Activated CD8-positive, alpha-beta T cell treated with anti-CD3 and anti-CD28 coated beads, Interleukin-2, amount 10 ng/mL, durations not matched to agents 7 days and 5 days (primary cell): ENCODE measurements around the gene SPTBN1. TPM values are rescaled to one million over a fixed set of nuclear protein-coding genes. Genes with fewer than 3 reads are reported as not detected.
"Not testable (repeated sequence)": the region's sequence is repeated elsewhere in the genome, so short reads cannot be mapped to it uniquely, and the experiment has no call there.

ENCODE experiments used
- ATAC-seq: fragments of 150-1000 bp; cut with Tn5 transposase; one replicate; pipeline ENCODE4 v1.10.0; 2021; ENCODE audit warnings: moderate library complexity
- CTCF ChIA-PET: fragments of 350-600 bp; sonication (Branson Sonifier 250); formaldehyde crosslinking; loops from one replicate; lab custom pipeline; 2021; ENCODE audit warnings: antibody characterized with exemption; lab: Charles Lee
- POLR2A ChIA-PET: fragments of 350-600 bp; sonication (Branson Sonifier 250); formaldehyde crosslinking; loops from one replicate; lab custom pipeline; 2021; ENCODE audit warnings: antibody characterized with exemption; lab: Charles Lee
- DNase-seq: peaks from one replicate; pipeline ENCODE4 v3.0.0-alpha.2; 2020
- H3K27ac Mint-ChIP-seq: one replicate; pipeline ENCODE4 v1.8.0; 2021; ENCODE audit warnings: mild to moderate bottlenecking, mixed read lengths
- H3K27me3 Mint-ChIP-seq: one replicate; pipeline ENCODE4 v1.8.0; 2021; ENCODE audit warnings: low read depth, mixed read lengths
- H3K36me3 Mint-ChIP-seq: one replicate; pipeline ENCODE4 v1.8.0; 2021; ENCODE audit warnings: low read depth, mixed read lengths
- H3K4me1 Mint-ChIP-seq: one replicate; pipeline ENCODE4 v1.8.0; 2021; ENCODE audit warnings: low read depth, mixed read lengths
- H3K4me3 Mint-ChIP-seq: one replicate; pipeline ENCODE4 v1.8.0; 2021; ENCODE audit warnings: mild to moderate bottlenecking, mixed read lengths
- H3K9me3 Mint-ChIP-seq: one replicate; pipeline ENCODE4 v1.8.0; 2022; ENCODE audit warnings: mixed read lengths; ENCODE audit not compliant: insufficient read depth
- total RNA-seq, 2 experiments: library from RNA; stranded (reverse); gene quantifications; one replicate each; pipeline ENCODE4 v1.2.3, GENCODE V29; 2021

SPTBN1 gene
- total RNA-seq, 2 experiments from 2014 or later: 140 to 147 TPM

DNA sequence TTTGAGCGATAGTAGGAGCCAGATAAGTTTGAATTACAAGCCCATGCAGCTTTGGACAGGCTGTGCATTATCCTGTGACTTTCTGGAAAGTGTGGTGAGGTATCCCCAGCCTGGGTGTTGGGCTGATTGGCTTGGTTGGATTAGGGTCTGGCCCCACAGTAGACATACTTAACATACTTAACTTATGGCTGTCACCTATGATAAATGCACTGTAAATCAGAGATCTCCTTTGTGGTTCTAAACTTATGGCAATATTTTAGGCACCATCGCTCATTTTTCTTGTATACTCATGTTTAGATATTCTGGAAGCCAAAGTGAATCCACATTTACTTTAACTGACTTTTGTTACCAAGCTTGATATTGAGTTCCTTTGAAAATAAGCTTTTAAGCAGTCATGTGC is 54.8 kb downstream of the SPTBN1 start:
- Mint-ChIP-seq H3K4me3 (no peak overlapping the region), H3K4me1 (peaks cover 4% of the 10 kb centered on the region), H3K36me3 (no peaks in the 10 kb centered on the region), H3K27me3 (peaks cover 1% of the 10 kb centered on the region), H3K27ac (no peak overlapping the region), H3K9me3 (no peaks in the 10 kb centered on the region)
- no peak for DNase-seq
- no peak for ATAC-seq
- ChIA-PET POLR2A (no interaction called here), CTCF (interaction anchor here (1.1 to 1.5 kb wide), 2 partner anchors 13 to 194 kb away, joined by 3 to 4 read pairs; no protein-coding TSS in a partner anchor)

GRCh38 chr2:54512183-54512582 is 56.1 kb downstream of the SPTBN1 start:
- H3K4me3 Mint-ChIP-seq: no peak overlapping the region
- ChIA-PET CTCF (interaction anchor here (1.7 kb wide), 1 partner anchor 10 kb away, joined by 4 read pairs; no protein-coding TSS in a partner anchor), POLR2A (no interaction called here)
- no peaks in the 10 kb centered on the region for H3K9me3 Mint-ChIP-seq
- peaks cover 4% of the 10 kb centered on the region for H3K4me1 Mint-ChIP-seq
- ATAC-seq (no peak), DNase-seq (no peak)
- no peak overlapping the region for H3K27ac Mint-ChIP-seq
- peaks cover 1% of the 10 kb centered on the region for H3K27me3 Mint-ChIP-seq
- no peaks in the 10 kb centered on the region for H3K36me3 Mint-ChIP-seq

DNA sequence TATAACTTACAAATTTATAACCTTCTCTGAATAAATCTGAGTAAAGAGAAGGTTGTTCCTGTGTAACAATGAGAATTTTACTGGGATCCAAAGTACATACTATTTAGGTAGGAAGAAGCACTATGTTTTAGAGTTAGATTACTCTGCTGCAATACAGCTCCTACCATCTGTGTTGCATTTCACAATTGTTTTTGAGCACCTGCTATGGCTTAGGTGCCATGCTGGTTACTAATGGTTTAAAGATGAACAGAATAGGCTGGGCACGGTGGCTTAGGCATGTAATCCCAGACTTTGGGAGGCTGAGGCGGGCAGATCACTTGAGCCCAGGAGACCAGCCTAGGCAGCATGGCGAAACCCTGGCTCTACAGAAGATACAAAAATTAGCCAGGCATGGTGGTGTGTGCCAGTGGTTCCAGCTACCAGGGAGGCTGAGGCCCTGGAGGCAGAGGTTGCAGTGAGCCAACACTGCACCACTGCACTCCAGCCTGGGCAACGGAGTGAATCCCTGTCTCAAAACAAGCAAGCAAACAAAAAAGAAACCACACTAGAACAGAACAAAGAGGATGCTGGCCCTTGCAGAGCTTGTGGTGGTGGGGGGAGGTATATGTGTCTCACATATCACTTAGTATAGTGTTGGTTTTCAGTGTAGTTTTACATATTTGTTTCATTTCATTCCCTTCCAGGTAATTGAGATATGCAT is 56.7 kb downstream of the SPTBN1 start:
- Mint-ChIP-seq H3K4me1 (peaks cover 4% of the 10 kb centered on the region), H3K9me3 (no peaks in the 10 kb centered on the region), H3K4me3 (no peak overlapping the region), H3K36me3 (no peaks in the 10 kb centered on the region), H3K27ac (no peak overlapping the region), H3K27me3 (peaks cover 1% of the 10 kb centered on the region)
- CTCF ChIA-PET: interaction anchor here (1.7 kb wide), 1 partner anchor 10 kb away, joined by 4 read pairs; no protein-coding TSS in a partner anchor
- ATAC-seq: peak; percentile 42
- no peak for DNase-seq
- POLR2A ChIA-PET: no interaction called here

GRCh38 chr2:54513363-54513715 is 57.2 kb downstream of the SPTBN1 start:
- Mint-ChIP-seq H3K9me3 (no peaks in the 10 kb centered on the region), H3K36me3 (no peaks in the 10 kb centered on the region), H3K4me3 (no peak overlapping the region), H3K27ac (no peak overlapping the region), H3K27me3 (peaks cover 1% of the 10 kb centered on the region), H3K4me1 (peaks cover 4% of the 10 kb centered on the region)
- no peak for ATAC-seq
- no peak for DNase-seq
- CTCF ChIA-PET: interaction anchor here (1.0 to 1.7 kb wide), 2 partner anchors 11 to 406 kb away, joined by 4 read pairs; no protein-coding TSS in a partner anchor
- POLR2A ChIA-PET: no interaction called here

DNA sequence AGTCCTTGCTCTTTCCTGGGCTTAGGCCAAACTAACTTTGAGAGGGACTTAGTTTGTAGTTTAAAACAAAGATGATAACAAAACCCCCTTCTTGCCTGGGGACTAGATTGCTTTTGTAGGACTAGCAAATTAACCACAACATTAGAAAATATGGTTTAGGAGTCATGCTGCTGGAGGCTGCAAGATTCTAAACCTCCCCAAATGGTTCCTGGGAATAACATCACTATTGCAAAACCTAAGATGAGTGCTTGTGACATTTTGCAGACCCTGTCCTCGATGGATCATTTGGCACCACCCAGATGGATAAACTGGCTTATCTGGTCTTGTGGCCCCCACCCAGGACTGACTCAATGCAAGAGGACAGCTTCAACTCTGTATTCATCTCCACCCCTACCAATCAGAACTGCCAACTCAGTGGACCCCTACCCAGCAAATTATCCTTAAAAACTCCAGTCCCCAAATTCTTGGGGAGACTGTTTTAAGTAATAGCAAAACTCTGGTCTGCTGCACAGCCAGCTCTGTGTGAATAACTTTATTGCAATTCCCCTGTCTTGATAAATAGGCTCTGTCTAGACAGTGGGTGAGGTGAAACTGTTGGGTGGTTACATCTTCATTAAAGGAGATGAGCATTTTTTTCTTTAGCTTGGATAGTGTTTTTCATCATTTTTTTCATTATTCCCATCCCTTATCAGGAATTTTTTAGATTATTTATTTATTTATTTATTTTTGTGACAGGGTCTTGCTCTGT is 58.9 kb downstream of the SPTBN1 start:
- H3K4me3 Mint-ChIP-seq: no peak overlapping the region
- peaks cover 4% of the 10 kb centered on the region for H3K4me1 Mint-ChIP-seq
- no peaks in the 10 kb centered on the region for H3K36me3 Mint-ChIP-seq
- ATAC-seq (no peak), DNase-seq (no peak)
- ChIA-PET POLR2A (no interaction called here), CTCF (no interaction called here)
- peaks cover 10% of the 10 kb centered on the region for H3K27me3 Mint-ChIP-seq
- no peaks in the 10 kb centered on the region for H3K9me3 Mint-ChIP-seq
- no peak overlapping the region for H3K27ac Mint-ChIP-seq

DNA sequence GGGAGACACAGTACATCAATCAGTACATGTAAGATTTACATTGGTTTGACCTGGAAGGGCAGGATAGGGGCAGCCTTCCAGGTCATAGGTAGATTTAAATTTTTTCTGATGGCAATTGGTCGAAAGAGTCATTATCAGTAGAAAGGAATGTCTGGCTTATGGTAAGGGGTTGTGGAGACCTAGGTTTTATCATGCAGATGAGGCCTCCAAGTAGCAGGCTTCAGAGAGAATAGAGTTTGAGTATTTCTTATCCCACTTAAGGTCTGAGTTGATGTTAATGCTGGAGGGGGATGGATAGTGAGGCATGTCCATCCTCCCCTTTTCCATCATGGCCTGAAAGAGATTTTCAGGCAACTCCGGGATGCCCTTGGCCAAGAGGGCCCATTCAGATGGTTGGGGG is 60.7 kb downstream of the SPTBN1 start:
- Mint-ChIP-seq H3K4me1 (peaks cover 4% of the 10 kb centered on the region), H3K27ac (no peak overlapping the region), H3K36me3 (no peaks in the 10 kb centered on the region), H3K27me3 (peaks cover 10% of the 10 kb centered on the region), H3K4me3 (no peak overlapping the region), H3K9me3 (no peaks in the 10 kb centered on the region)
- ATAC-seq (no peak), DNase-seq (no peak)
- ChIA-PET POLR2A (no interaction called here), CTCF (interaction anchor here (1.3 kb wide), 1 partner anchor 18 kb away, joined by 3 read pairs; no protein-coding TSS in a partner anchor)

GRCh38 chr2:54518016-54518415 is 61.9 kb downstream of the SPTBN1 start:
- ATAC-seq, H3K36me3 Mint-ChIP-seq, DNase-seq, H3K27me3 Mint-ChIP-seq, H3K4me1 Mint-ChIP-seq, H3K4me3 Mint-ChIP-seq, H3K27ac Mint-ChIP-seq, POLR2A ChIA-PET, H3K9me3 Mint-ChIP-seq: not testable (repeated sequence)
- CTCF ChIA-PET: interaction anchor here (0.6 kb wide), 1 partner anchor 1180 kb away, joined by 3 read pairs; no protein-coding TSS in a partner anchor

DNA sequence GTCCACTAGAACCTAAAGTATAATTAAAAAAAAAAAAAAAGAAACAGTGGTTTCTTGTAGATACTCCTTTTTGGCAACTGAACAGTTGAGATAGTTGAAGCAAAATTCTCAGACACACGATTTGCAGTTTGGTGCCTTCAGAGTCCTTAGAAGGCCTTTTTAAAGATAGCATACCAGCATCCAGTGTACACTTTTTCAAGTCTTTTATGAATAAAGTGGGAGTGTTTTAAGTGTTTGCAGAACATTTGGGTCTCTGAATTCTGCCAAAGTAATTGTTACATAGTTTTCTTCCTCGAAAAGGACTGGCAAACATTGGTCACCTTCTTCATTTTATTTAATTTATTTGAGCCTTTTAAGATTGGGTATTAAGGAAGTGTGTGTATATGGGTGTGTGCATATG is 62.3 kb downstream of the SPTBN1 start:
- ChIA-PET POLR2A (no interaction called here), CTCF (interaction anchor here (2.9 kb wide), 1 partner anchor 411 kb away, joined by 8 read pairs; no protein-coding TSS in a partner anchor)
- Mint-ChIP-seq H3K9me3 (no peaks in the 10 kb centered on the region), H3K4me1 (peaks cover 10% of the 10 kb centered on the region), H3K27ac (no peak overlapping the region), H3K27me3 (peaks cover 9% of the 10 kb centered on the region), H3K36me3 (no peaks in the 10 kb centered on the region), H3K4me3 (no peak overlapping the region)
- DNase-seq: no peak
- no peak for ATAC-seq

DNA sequence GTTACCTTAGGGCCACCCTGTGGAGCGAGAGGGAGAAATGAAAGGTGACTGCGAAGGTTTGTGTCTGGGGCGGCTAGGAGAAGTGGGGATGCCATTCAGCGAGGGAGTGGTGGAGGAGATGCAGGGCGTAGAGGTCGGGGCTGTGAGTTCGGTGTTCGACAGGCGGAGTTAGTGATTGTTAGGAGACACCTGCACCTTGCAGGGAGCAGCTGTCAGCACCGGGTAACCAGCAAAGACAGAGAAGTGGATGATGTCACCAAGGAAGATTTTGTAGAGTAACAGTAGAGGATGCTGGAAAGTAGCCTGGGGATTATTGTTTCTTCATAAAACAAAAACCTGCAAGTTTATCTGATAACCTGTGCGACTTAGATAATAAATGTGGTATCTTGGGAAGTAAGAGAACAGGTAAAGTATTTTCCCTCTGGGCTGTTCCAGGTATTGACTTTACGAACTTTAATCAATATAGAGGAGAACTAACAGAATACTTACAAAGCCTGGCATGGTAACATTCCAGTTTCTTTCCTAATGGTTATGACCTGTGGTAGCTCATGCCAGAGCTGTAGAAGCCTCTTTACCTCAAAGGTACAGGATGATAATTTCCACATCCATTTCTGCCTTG is 63.8 kb downstream of the SPTBN1 start:
- ATAC-seq (no peak), DNase-seq (no peak)
- no peaks in the 10 kb centered on the region for H3K36me3 Mint-ChIP-seq
- no peak overlapping the region for H3K4me3 Mint-ChIP-seq
- POLR2A ChIA-PET: no interaction called here
- H3K27ac Mint-ChIP-seq: no peak overlapping the region
- H3K4me1 Mint-ChIP-seq: peaks cover 21% of the 10 kb centered on the region
- H3K9me3 Mint-ChIP-seq: no peaks in the 10 kb centered on the region
- peaks cover 9% of the 10 kb centered on the region for H3K27me3 Mint-ChIP-seq
- CTCF ChIA-PET: interaction anchor here (2.5 to 2.9 kb wide), 2 partner anchors 185 to 413 kb away, joined by 8 to 11 read pairs; no protein-coding TSS in a partner anchor

DNA sequence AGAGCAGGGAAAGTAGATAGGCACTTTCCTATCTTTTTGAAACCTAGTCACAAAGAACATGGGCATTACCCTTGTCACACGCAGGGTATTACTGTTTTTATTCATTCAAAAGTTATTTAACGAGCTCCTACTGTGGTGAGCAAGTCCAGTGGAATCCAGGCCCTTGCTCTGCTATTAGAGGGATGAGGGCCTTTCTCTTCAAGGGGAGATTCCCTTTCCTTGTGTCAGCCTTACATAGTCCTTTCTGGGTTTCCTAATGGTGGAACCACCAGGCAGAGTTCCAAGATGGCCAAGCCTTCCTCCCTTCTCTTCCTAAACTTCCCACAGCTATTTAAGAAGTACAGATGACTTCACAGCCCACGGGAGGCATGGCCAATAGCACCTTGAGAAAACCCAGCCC is 64.6 kb downstream of the SPTBN1 start:
- POLR2A ChIA-PET: no interaction called here
- Mint-ChIP-seq H3K27me3 (peaks cover 9% of the 10 kb centered on the region), H3K9me3 (no peaks in the 10 kb centered on the region), H3K4me1 (peaks cover 21% of the 10 kb centered on the region), H3K4me3 (no peak overlapping the region), H3K36me3 (no peaks in the 10 kb centered on the region), H3K27ac (no peak overlapping the region)
- no peak for DNase-seq
- ATAC-seq: no peak
- CTCF ChIA-PET: interaction anchor here (1.0 to 2.9 kb wide), 3 partner anchors 85 to 413 kb away, joined by 3 to 11 read pairs (median 8); no protein-coding TSS in a partner anchor

- H3K36me3 Mint-ChIP-seq: no peaks in the 10 kb centered on the region
- peaks cover 21% of the 10 kb centered on the region for H3K4me1 Mint-ChIP-seq
- H3K27ac Mint-ChIP-seq: no peak overlapping the region
- no peaks in the 10 kb centered on the region for H3K9me3 Mint-ChIP-seq
- peaks cover 9% of the 10 kb centered on the region for H3K27me3 Mint-ChIP-seq
- ChIA-PET POLR2A (interaction anchor here (0.6 to 3.2 kb wide), 2 partner anchors 36 to 645 kb away, joined by 3 to 19 read pairs; no protein-coding TSS in a partner anchor), CTCF (interaction anchor here (0.6 to 5.7 kb wide), 34 partner anchors 9 to 484 kb away, joined by 3 to 113 read pairs (median 4); no protein-coding TSS in a partner anchor)
- H3K4me3 Mint-ChIP-seq: no peak overlapping the region
- ATAC-seq: peak; percentile 99
- DNase-seq: peak; percentile 78
Measured at GRCh38 chr2:54522624-54523281, 66.6 kb downstream of the SPTBN1 start.
